Type B pancreatic cell (in vitro differentiated cells): ENCODE measurements around the gene ZMIZ1. TPM values are rescaled to one million over a fixed set of nuclear protein-coding genes. Genes with fewer than 3 reads are reported as not detected.
A peak's percentile ranks its signal among the peaks of the same experiment; 100 is the strongest.

ENCODE experiments used
- DNase-seq: peaks from one replicate; pipeline ENCODE4 v3.0.0; 2021; ENCODE audit warnings: mixed read lengths; ENCODE audit not compliant: unreplicated experiment; ENCODE audit errors: extremely low spot score
- H3K27ac Mint-ChIP-seq: 2 replicates; pipeline ENCODE4 v1.8.0; 2021; ENCODE audit warnings: mild to moderate bottlenecking, mixed read lengths
- H3K27me3 Mint-ChIP-seq: 2 replicates; pipeline ENCODE4 v1.8.0; 2021; ENCODE audit warnings: mixed read lengths
- H3K36me3 Mint-ChIP-seq: 2 replicates; pipeline ENCODE4 v1.8.0; 2021; ENCODE audit warnings: mixed read lengths
- H3K4me1 Mint-ChIP-seq: one replicate; pipeline ENCODE4 v1.8.0; 2021; ENCODE audit warnings: mixed read lengths; ENCODE audit not compliant: unreplicated experiment
- H3K4me3 Mint-ChIP-seq: 2 replicates; pipeline ENCODE4 v1.8.0; 2021; ENCODE audit warnings: mild to moderate bottlenecking, mixed read lengths
- H3K9me3 Mint-ChIP-seq: 2 replicates; pipeline ENCODE4 v1.8.0; 2021; ENCODE audit warnings: mixed read lengths
- total RNA-seq: library from RNA; stranded (reverse); gene quantifications from 2 replicates; pipeline ENCODE4 v1.2.1, GENCODE V29; 2021; ENCODE audit warnings: low replicate concordance
- TF ChIP-seq, protein P1 (sequence below): fragments of 200-600 bp; sonication (generic); conservative IDR thresholded peaks from 2 replicates; pipeline ENCODE4 v1.5.0; 2021; ENCODE audit warnings: antibody characterized with exemption, mild to moderate bottlenecking

Gene ZMIZ1
- total RNA-seq, 1 donor from 2014 or later: 102 TPM

DNA sequence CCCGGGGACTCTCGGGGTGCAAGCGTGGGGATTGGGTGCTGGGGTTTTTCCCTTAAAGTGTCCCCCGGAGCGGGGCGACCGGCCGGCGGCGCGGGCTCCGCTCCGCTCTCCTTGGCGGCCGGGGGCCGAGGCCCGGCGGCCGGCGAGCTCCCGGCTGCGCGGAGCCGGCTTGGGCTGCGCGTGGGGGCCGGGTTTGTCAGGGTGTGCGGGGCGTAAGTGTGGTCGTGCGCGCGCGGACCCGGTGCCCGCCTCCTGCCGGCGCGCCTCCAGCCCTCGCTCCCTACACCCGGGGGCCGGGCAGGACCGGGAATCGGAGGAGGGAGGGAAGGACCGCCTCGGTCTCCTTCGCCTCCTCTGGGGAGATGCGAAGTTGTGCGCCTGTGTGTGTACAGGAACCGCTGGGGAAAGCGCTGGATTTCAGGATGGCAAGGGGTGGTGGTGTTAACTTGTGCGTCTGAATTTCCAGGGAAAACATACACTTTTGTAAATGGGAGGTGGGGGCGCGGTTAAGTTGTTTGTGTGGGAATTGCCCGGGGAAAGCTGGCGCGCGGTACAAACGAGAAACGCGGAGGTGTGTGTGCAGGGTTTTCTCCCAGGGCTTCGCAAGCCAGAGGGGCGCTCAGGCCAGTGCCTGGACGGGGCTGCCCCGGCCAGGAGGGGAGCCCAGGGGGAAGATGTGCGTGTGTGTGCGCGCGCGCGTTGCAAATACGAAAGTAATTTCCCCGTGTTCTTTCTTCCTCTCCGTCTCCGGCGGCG, 737 bp downstream of the ZMIZ1 start:
- Mint-ChIP-seq H3K4me3 (peak overlapping the region; percentile 98), H3K4me1 (peaks cover 40% of the 10 kb centered on the region)

DNA sequence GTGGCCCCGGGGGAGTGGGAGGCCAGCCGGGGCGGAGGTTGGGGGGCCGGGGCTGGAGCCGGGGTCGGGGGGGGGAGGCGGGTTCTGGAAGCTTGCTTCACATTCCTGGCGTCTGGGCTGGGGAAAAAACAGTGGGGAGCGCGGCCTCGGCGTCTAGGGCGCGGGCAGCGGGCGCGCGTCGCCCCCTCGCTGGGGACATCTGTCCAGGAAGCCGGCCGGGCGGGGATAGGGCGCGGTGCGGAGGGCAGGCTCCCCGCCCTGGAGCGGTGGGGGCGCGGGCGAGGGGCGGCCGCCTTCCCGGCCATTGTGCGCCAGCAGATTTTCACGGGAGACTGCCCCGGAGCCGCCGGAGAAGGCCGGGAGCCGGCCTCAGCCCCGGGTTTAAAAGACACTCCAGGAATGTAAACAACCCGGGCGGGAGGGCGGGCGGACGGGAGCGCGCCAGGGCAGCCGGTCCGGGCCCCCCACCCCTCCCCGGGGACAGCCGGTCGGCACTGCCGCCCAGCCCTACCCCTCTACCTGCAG, 1.4 kb downstream of the ZMIZ1 start:
- Mint-ChIP-seq H3K27me3 (no peaks in the 10 kb centered on the region), H3K27ac (peak overlapping the region; percentile 87)
- DNase-seq: no peak

More for the DNA sequence above, 737 bp downstream of the ZMIZ1 start:
- TF ChIP-seq, protein P1, sequence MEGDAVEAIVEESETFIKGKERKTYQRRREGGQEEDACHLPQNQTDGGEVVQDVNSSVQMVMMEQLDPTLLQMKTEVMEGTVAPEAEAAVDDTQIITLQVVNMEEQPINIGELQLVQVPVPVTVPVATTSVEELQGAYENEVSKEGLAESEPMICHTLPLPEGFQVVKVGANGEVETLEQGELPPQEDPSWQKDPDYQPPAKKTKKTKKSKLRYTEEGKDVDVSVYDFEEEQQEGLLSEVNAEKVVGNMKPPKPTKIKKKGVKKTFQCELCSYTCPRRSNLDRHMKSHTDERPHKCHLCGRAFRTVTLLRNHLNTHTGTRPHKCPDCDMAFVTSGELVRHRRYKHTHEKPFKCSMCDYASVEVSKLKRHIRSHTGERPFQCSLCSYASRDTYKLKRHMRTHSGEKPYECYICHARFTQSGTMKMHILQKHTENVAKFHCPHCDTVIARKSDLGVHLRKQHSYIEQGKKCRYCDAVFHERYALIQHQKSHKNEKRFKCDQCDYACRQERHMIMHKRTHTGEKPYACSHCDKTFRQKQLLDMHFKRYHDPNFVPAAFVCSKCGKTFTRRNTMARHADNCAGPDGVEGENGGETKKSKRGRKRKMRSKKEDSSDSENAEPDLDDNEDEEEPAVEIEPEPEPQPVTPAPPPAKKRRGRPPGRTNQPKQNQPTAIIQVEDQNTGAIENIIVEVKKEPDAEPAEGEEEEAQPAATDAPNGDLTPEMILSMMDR: peak; percentile 7
- no peaks in the 10 kb centered on the region for H3K36me3 Mint-ChIP-seq
- no peaks in the 10 kb centered on the region for H3K9me3 Mint-ChIP-seq
- DNase-seq: no peak
- peak overlapping the region; percentile 87 for H3K27ac Mint-ChIP-seq
- H3K27me3 Mint-ChIP-seq: no peaks in the 10 kb centered on the region

DNA sequence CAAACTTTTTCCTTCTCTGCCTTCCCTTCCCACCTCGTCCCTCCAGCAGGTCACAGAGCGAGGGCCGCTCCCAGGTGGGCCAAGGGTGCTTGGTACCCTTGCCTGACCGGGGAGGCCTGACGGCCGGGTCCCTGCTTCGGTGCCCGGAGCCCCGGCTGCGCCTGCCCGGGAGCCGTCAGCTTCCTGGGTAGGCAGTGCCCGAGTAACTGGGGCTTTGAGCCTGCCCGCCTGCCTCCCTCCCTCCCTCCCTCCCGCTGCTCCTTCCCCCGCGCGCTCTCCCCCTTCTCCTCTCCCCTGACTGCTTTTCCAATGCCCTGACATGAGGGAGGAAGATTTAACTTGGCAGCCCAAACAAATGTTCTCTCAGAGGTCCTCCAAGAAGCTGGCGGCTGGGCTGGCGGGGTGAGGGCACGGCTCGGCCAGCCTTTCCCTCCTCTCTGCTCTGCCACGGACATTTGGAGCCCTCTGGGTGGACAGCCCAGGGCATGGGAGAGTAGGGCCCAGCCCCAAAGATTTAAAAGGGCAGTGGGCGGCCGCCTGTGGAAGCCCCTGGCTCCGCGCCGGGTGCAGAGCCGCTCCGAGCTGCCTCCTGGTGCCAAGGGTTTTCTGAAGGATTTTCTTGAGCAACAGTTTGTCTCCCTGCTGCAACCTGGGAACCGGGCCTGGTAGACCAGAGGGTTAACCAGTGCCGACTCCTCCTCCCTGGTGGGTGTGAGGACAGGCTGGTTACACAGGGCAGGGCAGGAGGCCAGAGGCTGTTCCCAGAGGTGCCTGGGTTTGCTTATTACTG, 2.0 kb downstream of the ZMIZ1 start:
- Mint-ChIP-seq H3K27ac (peak overlapping the region; percentile 82), H3K27me3 (no peaks in the 10 kb centered on the region), H3K36me3 (no peaks in the 10 kb centered on the region)

More for the DNA sequence above, 1.4 kb downstream of the ZMIZ1 start:
- no peaks in the 10 kb centered on the region for H3K36me3 Mint-ChIP-seq
- H3K4me3 Mint-ChIP-seq: peak overlapping the region; percentile 98
- TF ChIP-seq, protein P1: no peak
- H3K9me3 Mint-ChIP-seq: no peaks in the 10 kb centered on the region
- peaks cover 45% of the 10 kb centered on the region for H3K4me1 Mint-ChIP-seq

DNA sequence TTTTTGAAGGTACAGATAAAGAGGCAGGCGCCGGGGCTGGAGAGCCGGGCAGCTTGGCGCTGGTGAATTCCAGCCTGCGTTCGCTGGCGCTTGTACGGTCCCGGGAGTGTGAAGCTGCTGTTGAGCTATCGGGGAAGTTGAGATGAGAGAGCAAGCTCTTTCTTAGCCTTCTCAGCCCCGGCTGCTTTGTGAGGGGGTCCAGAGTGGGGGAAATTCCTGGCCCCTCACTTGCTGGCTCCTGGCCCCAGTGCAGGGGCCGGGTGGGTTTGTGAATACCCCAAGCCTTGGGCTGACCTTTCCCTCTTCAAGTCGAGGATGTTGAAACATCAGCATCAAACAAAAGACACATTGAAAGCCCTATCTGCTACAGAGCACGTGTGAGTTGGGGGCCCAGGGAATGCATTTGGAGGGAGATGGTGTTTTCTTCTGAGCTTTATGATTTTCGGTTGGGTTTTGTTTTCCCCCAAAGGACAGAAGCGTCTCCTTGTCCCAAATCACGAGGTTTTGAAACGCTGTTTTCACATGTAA, 2.7 kb downstream of the ZMIZ1 start:
- H3K4me3 Mint-ChIP-seq: peak overlapping the region; percentile 98
- no peaks in the 10 kb centered on the region for H3K27me3 Mint-ChIP-seq
- H3K9me3 Mint-ChIP-seq: no peaks in the 10 kb centered on the region
- peaks cover 58% of the 10 kb centered on the region for H3K4me1 Mint-ChIP-seq
- TF ChIP-seq, protein P1: no peak
- no peaks in the 10 kb centered on the region for H3K36me3 Mint-ChIP-seq
- peak overlapping the region; percentile 82 for H3K27ac Mint-ChIP-seq
- DNase-seq: no peak

More for the DNA sequence above, 2.0 kb downstream of the ZMIZ1 start:
- no peak for DNase-seq
- TF ChIP-seq, protein P1: no peak
- H3K9me3 Mint-ChIP-seq: no peaks in the 10 kb centered on the region
- peak overlapping the region; percentile 98 for H3K4me3 Mint-ChIP-seq
- H3K4me1 Mint-ChIP-seq: peaks cover 52% of the 10 kb centered on the region

DNA sequence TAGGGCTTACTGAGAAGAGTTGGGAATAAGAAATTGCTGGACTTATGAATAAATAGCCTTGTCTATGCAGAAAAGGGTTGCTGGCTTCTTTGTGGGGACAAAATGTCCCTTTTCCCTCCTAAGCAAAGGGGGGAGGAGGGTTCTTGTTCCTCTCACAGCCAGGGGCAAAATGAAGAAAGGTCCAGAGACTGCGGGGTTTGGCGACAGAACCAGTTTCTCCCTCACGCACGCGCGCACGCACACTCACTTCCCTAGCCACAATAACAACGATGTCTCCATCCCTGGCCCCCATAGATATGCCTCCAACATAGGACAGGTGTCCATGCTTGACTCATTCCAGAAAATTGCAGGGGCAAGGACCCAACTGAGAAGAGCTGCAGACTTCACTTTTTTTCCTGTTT, 3.3 kb downstream of the ZMIZ1 start:
- TF ChIP-seq, protein P1: no peak
- peak overlapping the region; percentile 82 for H3K27ac Mint-ChIP-seq
- no peaks in the 10 kb centered on the region for H3K27me3 Mint-ChIP-seq
- peaks cover 61% of the 10 kb centered on the region for H3K4me1 Mint-ChIP-seq
- peak overlapping the region; percentile 98 for H3K4me3 Mint-ChIP-seq
- no peak for DNase-seq
- no peaks in the 10 kb centered on the region for H3K9me3 Mint-ChIP-seq
- no peaks in the 10 kb centered on the region for H3K36me3 Mint-ChIP-seq
